MM.1S (cell line): Measurements from ENCODE around the gene TRIM52.

ENCODE experiments used
- CTCF ChIP-seq: fragments of 300-600 bp; sonication (generic); IDR thresholded peaks from 2 replicates; pipeline ENCODE4 v1.5.1; 2016; ENCODE audit warnings: antibody characterized with exemption, low read length, mixed read lengths
- EZH2 ChIP-seq: fragments of 300-600 bp; sonication (generic); optimal IDR thresholded peaks from 2 replicates; pipeline ENCODE3; 2017; ENCODE audit warnings: low read depth, mild to moderate bottlenecking, antibody characterized with exemption, low read length, mixed read lengths
- EZH2phosphoT487 ChIP-seq: fragments of 300-600 bp; sonication (generic); IDR thresholded peaks from 2 replicates; pipeline ENCODE4 v1.6.1; 2018; ENCODE audit warnings: antibody characterized with exemption, low read length

- no peak for TF ChIP-seq CTCF
- TF ChIP-seq EZH2: no peak
- TF ChIP-seq EZH2phosphoT487: no peak
These were observed 41.4 kb downstream of the TRIM52 start for GRCh38 chr5:181219262-181220177.
